PC-9 (cell line): ENCODE data around the gene SPAM1.

Experiments used
- CTCF ChIP-seq: fragments of 200-600 bp; sonication (generic); conservative IDR thresholded peaks from 2 replicates; pipeline ENCODE4 v1.6.1; 2017; ENCODE audit warnings: mixed run types, antibody characterized with exemption, mild to moderate bottlenecking, moderate library complexity
- EZH2 ChIP-seq: fragments of 200-600 bp; sonication (generic); IDR thresholded peaks from 2 replicates; pipeline ENCODE4 v1.8.0; 2017; ENCODE audit warnings: antibody characterized with exemption, low read depth

- TF ChIP-seq CTCF (no peak), EZH2 (no peak)
These were observed 47.8 kb downstream of the SPAM1 start for GRCh38 chr7:123972831-123973230.
